CD14-positive monocyte (primary cell): ENCODE results near the gene ETV1. TPM values are rescaled to one million over a fixed set of nuclear protein-coding genes. Genes with fewer than 3 reads are reported as not detected.

ENCODE experiments used
- DNase-seq, 3 donors: peaks; one replicate each; pipeline ENCODE4 v3.0.0-alpha.2; 2011 to 2022
- H2AFZ ChIP-seq: 2 replicates; pipeline ENCODE4 v1.6.0; 2012; ENCODE audit warnings: mild to moderate bottlenecking, low read depth, low read length, inconsistent platforms; ENCODE audit not compliant: insufficient read depth, poor library complexity, severe bottlenecking
- H3K27ac ChIP-seq, 2 donors: 1 replicate in 1 of 2; 2 replicates in 1 of 2; pipeline ENCODE4 v1.5.1; 2012 to 2013; ENCODE audit warnings: low read length in 2 of 2, control low read depth in 1 of 2, inconsistent platforms in 1 of 2, low read depth in 1 of 2, mild to moderate bottlenecking in 1 of 2
- H3K27me3 ChIP-seq, 2 donors: one replicate each; pipeline versions ENCODE4 v1.6.0 to v1.6.1; 2011 to 2013; ENCODE audit warnings: low read length in 2 of 2; ENCODE audit not compliant: control insufficient read depth in 2 of 2, insufficient read depth in 2 of 2
- H3K36me3 ChIP-seq, 2 donors: replicated peaks in 1 of 2; 1 replicate in 1 of 2; 2 replicates in 1 of 2; pipeline versions ENCODE4 v1.5.1 to v1.6.1; 2012 to 2013; ENCODE audit warnings: low read length in 2 of 2, control low read depth in 1 of 2, inconsistent platforms in 1 of 2, mild to moderate bottlenecking in 1 of 2; ENCODE audit not compliant: insufficient read depth in 2 of 2, control insufficient read depth in 1 of 2
- H3K4me1 ChIP-seq, 2 donors: 1 replicate in 1 of 2; 2 replicates in 1 of 2; pipeline versions ENCODE4 v1.5.1 to v1.6.1; 2012 to 2013; ENCODE audit warnings: low read length in 2 of 2, control low read depth in 1 of 2, inconsistent platforms in 1 of 2, mild to moderate bottlenecking in 1 of 2, moderate library complexity in 1 of 2; ENCODE audit not compliant: insufficient read depth in 2 of 2, control insufficient read depth in 1 of 2
- H3K4me2 ChIP-seq: replicated peaks from 2 replicates; pipeline ENCODE3; 2012; ENCODE audit warnings: low read length, moderate library complexity, mild to moderate bottlenecking; ENCODE audit not compliant: poor library complexity, severe bottlenecking; ENCODE audit errors: extremely low read depth
- H3K4me3 ChIP-seq, 3 experiments: fragments of 200-600 bp in 1 of 3; sonication (generic) in 1 of 3; replicated peaks in 1 of 3; 1 replicate in 2 of 3; 2 replicates in 1 of 3; pipeline ENCODE4 v1.5.1; 2011 to 2013; ENCODE audit warnings: low read length in 3 of 3, mild to moderate bottlenecking in 3 of 3, control low read depth in 2 of 3, low read depth in 2 of 3, inconsistent platforms in 1 of 3, moderate library complexity in 1 of 3
- H3K79me2 ChIP-seq: 2 replicates; pipeline ENCODE4 v1.6.0; 2012; ENCODE audit warnings: mild to moderate bottlenecking, control low read depth, inconsistent platforms, low read length, moderate library complexity; ENCODE audit not compliant: insufficient read depth
- H3K9ac ChIP-seq: 2 replicates; pipeline ENCODE4 v1.6.0; 2017; ENCODE audit warnings: low read length, mild to moderate bottlenecking; ENCODE audit not compliant: insufficient read depth, poor library complexity, severe bottlenecking
- H3K9me3 ChIP-seq, 2 donors: replicated peaks in 1 of 2; 1 replicate in 1 of 2; 2 replicates in 1 of 2; pipeline versions ENCODE4 v1.5.1 to v1.6.1; 2012 to 2013; ENCODE audit warnings: low read length in 2 of 2, control low read depth in 1 of 2; ENCODE audit not compliant: control insufficient read depth in 1 of 2, insufficient read depth in 1 of 2
- H4K20me1 ChIP-seq: 2 replicates; pipeline ENCODE4 v1.6.0; 2012; ENCODE audit warnings: mild to moderate bottlenecking, low read length, control low read depth, moderate library complexity; ENCODE audit not compliant: insufficient read depth
- H3K27ac Mint-ChIP-seq, 7 donors: one replicate each; pipeline ENCODE4 v1.8.0; 2020; ENCODE audit warnings: mild to moderate bottlenecking in 7 of 7, mixed read lengths in 7 of 7, moderate library complexity in 6 of 7, inconsistent platforms in 2 of 7
- H3K27me3 Mint-ChIP-seq, 3 donors: one replicate each; pipeline ENCODE4 v1.8.0; 2021 to 2022; ENCODE audit warnings: low read depth in 3 of 3, mild to moderate bottlenecking in 3 of 3, mixed read lengths in 3 of 3, moderate library complexity in 3 of 3, inconsistent platforms in 1 of 3
- H3K36me3 Mint-ChIP-seq, 2 donors: one replicate each; pipeline ENCODE4 v1.8.0; 2020; ENCODE audit warnings: mixed read lengths in 2 of 2, inconsistent platforms in 1 of 2, mild to moderate bottlenecking in 1 of 2
- H3K4me1 Mint-ChIP-seq: one replicate; pipeline ENCODE4 v1.8.0; 2020; ENCODE audit warnings: mild to moderate bottlenecking, mixed read lengths
- H3K4me3 Mint-ChIP-seq, 2 donors: one replicate each; pipeline ENCODE4 v1.8.0; 2020; ENCODE audit warnings: mild to moderate bottlenecking in 2 of 2, mixed read lengths in 2 of 2, moderate library complexity in 1 of 2
- H3K9me3 Mint-ChIP-seq, 7 donors: one replicate each; pipeline ENCODE4 v1.8.0; 2020 to 2022; ENCODE audit warnings: mixed read lengths in 7 of 7, mild to moderate bottlenecking in 6 of 7, moderate library complexity in 6 of 7, inconsistent platforms in 2 of 7
- CTCF ChIP-seq: fragments of 200-600 bp; IDR thresholded peaks from one replicate; pipeline ENCODE4 v1.8.0; 2022; ENCODE audit warnings: antibody characterized with exemption, mild to moderate bottlenecking
- WGBS: methylation state at CpG from one replicate; pipeline ENCODE4 v1.1.5; 2013; ENCODE audit warnings: missing lambda C conversion rate; ENCODE audit not compliant: insufficient coverage; 5-methylcytosine and 5-hydroxymethylcytosine counted together
- intact Hi-C, 2 donors: fragments of 100-400 bp; cut with micrococcal nuclease; formaldehyde crosslinking; loops; one replicate each; pipeline versions ENCODE4 v1.15.0 to v1.15.1; 2023
- polyA plus RNA-seq, 3 donors: library from polyadenylated mRNA; depleted of rRNA in 1 of 3; unstranded in 2 of 3; stranded (reverse) in 1 of 3; fragments of 300-500 nt in 2 of 3; fragments of >200 nt in 1 of 3; fragmentation: Illumina TruSeq in 2 of 3; gene quantifications; 1 replicate in 2 of 3; 2 replicates in 1 of 3; pipeline ENCODE4 v1.2.3, GENCODE V29; 2012 to 2021

The ETV1 gene
- polyA plus RNA-seq, 3 donors: not detected

- peaks cover 7 to 14% of the 10 kb centered on the region in 2 donors for H3K27me3 ChIP-seq
- H3K27ac ChIP-seq: no peak overlapping the region
- H3K4me3 Mint-ChIP-seq: no peak overlapping the region
- H3K36me3 Mint-ChIP-seq: no peaks in the 10 kb centered on the region
- H3K4me2 ChIP-seq: no peak overlapping the region
- no peak overlapping the region for H2AFZ ChIP-seq
- H3K4me1 ChIP-seq: no peaks in the 10 kb centered on the region
- no peak overlapping the region for H3K4me3 ChIP-seq
- peaks cover 2 to 15% (median 4%) of the 10 kb centered on the region in 3 donors for H3K27me3 Mint-ChIP-seq
- H3K79me2 ChIP-seq: no peaks in the 10 kb centered on the region
- H3K36me3 ChIP-seq: no peaks in the 10 kb centered on the region
- TF ChIP-seq CTCF: no peak
- no CpG with 5 or more reads among the region's 5 CpGs for WGBS
- intact Hi-C loops: no loop called here
- DNase-seq: no peak
- H3K27ac Mint-ChIP-seq: no peak overlapping the region
- no peaks in the 10 kb centered on the region for H4K20me1 ChIP-seq
- H3K9me3 Mint-ChIP-seq: peaks cover 0 to under 1% (median 0%) of the 10 kb centered on the region in 7 donors
- H3K9ac ChIP-seq: no peak overlapping the region
- no peaks in the 10 kb centered on the region for H3K9me3 ChIP-seq
- peaks cover 2% of the 10 kb centered on the region for H3K4me1 Mint-ChIP-seq
These were observed 9.0 kb downstream of the ETV1 start for GRCh38 chr7:13980474-13980873.

- H3K4me2 ChIP-seq: no peak overlapping the region
- no CpG with 5 or more reads among the region's 5 CpGs for WGBS
- Mint-ChIP-seq H3K9me3 (peaks cover 0 to 5% (median 0%) of the 10 kb centered on the region in 7 donors), H3K27ac (no peak overlapping the region), H3K27me3 (peaks cover 2 to 16% (median 3%) of the 10 kb centered on the region in 3 donors), H3K36me3 (no peaks in the 10 kb centered on the region), H3K4me1 (peaks cover 2% of the 10 kb centered on the region), H3K4me3 (no peak overlapping the region)
- H2AFZ ChIP-seq: no peak overlapping the region
- H3K9me3 ChIP-seq: no peaks in the 10 kb centered on the region
- no peak overlapping the region for H3K27ac ChIP-seq
- H4K20me1 ChIP-seq: no peaks in the 10 kb centered on the region
- no peak overlapping the region for H3K4me3 ChIP-seq
- no peak for DNase-seq
- H3K9ac ChIP-seq: no peak overlapping the region
- no peaks in the 10 kb centered on the region for H3K4me1 ChIP-seq
- H3K27me3 ChIP-seq: peaks cover 5 to 8% of the 10 kb centered on the region in 2 donors
- no peaks in the 10 kb centered on the region for H3K79me2 ChIP-seq
- intact Hi-C loops: no loop called here
- TF ChIP-seq CTCF: no peak
- H3K36me3 ChIP-seq: no peaks in the 10 kb centered on the region
These were observed 9.6 kb downstream of the ETV1 start for GRCh38 chr7:13979671-13980435.
